Stimulated activated CD4-positive, alpha-beta T cell treated with anti-CD3 and anti-CD28 coated beads, Interleukin-1b, Interleukin-23, amount 100 ng/mL, for 4 hours (primary cell): ENCODE measurements around the gene NDNF.
A peak's percentile ranks its signal among the peaks of the same experiment; 100 is the strongest.

ENCODE experiments used
- DNase-seq, 2 donors: peaks; one replicate each; pipeline ENCODE4 v3.0.0-alpha.2; 2020; ENCODE audit warnings: low read depth in 2 of 2

NDNF gene

DNA sequence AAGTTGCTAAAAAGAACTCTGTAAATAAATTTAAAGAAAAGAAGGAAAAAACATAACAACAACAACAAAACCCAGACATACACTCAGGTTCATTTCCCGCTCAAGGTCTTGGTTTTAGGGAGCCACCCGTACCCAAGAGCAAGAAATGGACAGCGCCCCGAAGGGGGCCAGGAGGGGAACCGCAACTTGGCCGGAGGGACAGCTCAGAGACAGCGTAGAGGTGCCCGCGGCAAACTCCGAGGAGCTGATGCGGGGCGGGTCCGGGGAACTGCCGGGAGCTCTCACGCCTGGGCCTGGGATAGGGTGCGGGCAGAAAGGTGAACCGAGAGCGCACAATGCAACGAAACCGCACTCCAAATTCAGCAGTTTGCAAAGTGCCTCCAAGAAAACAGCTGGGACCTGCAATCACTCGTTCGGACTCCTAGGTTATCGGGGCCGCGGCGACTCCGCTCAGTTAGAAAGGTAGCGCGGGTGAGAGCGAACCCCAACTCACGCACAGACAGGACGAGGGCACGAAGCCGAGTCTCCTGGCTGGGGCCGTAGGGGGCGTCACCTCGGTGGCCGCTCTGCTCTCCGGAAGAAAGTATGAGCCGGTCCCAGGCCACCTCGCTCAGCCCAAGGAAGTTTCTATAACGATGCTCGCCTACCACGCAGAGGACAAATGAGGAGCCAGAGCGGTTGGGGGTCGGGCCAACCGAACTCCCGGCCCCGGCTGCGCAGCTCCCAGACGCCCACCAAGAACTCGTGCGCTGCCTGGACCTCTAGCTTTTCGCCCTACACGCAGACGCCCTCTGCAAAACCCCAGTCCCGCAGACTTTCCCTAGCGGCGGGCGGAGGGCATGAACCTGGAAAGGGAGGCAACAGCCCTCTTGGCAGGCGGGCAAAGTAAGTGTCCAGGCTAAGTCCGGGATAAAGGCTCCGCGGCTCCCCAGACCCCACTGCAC, 1.4 kb downstream of the NDNF start:
- DNase-seq = peak in 1 of 2 donors; percentile 3

DNA sequence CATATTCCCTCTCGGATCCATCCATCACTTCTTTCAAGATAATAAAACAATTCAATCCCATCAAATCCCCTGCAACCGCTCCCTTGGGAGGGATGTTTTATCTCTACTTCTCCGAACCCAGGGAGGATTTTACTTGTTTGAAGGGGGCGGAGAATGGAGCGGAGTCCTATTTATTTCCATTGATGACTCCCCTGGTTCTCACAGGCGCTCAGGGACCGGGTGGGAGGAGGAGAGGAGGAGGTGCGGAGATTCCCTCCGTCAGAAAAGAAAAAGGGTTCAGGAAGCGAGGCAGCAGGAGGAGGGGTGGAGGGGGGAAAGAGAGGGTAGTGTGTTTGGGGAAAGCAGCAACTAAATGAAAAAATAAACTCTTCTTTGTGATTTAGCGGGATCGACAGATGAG, 2.1 kb downstream of the NDNF start:
- no peak for DNase-seq

DNA sequence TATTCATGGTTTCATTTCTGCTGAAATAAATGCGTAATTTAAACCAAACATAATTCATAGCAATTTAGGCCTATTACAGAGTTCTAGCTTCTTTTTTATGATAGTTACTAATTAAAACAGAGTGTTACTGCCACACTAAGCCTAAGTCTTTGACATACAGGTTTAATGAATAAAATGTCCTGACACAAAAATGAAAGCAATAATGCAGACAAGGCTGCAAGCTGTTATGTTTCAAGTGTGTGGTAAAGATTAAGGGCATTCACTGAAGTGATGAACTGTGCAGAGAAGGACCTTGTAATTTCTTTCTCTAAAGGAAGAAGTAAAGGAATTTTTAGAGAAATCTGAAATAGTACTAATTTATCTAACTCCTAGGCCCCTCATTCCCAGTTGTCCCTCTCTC, 2.9 kb downstream of the NDNF start:
- no peak for DNase-seq

DNA sequence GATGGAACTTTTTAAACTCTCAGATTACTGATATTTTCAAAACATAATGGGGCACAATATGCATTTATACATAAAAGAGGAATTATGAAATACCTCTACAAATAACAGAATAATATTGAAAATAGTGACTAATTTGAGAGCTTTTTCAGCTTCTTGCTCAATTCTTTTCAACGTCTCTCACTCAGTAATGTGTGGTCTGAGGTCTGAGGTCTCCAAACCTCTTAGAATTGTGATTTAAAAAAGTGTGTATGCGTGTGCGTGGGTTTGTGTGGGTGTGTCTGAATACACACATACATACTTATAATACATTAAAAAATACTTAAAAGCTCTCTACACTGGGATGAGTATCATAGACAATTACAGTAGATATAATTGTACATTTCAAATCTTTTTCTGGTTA, 7.9 kb downstream of the NDNF start:
- no peak for DNase-seq

DNA sequence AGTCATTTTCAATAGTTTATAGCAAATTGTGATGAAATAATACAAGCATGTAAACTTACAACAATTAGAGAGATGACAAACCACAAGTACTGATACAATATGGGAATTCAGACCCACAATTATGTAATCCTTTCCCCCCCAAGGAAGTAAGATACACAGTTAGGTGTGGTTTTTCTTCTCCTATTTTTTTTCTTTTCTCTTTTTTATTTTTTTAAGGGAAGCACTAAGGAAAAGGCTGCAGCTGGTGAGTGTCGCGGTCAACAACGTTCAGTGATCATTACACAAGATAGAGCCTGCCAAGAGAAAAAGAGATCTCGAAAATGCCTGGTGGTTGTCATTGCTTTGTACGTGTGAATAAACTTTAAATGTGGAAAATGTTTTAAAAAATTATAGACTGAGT, 9.8 kb downstream of the NDNF start:
- DNase-seq = no peak

DNA sequence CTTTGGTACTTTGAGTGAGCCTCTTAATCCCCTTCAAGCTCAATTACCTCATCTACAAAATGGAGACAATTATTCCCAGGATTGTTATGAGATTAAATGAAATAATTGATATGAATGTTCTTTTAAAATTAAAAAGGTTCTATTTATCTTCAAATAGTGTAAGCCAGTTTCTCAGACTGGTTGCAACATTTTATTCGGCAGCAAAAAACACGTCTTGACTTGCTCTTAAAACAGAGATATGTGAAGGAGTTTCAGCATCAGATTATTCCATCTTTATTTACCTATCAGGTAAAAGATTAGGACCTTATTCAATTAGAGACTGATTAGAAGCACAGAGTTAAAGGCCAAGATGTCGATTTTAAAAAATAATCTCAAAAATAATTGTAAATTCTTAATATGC, 10.5 kb downstream of the NDNF start:
- DNase-seq = no peak

DNA sequence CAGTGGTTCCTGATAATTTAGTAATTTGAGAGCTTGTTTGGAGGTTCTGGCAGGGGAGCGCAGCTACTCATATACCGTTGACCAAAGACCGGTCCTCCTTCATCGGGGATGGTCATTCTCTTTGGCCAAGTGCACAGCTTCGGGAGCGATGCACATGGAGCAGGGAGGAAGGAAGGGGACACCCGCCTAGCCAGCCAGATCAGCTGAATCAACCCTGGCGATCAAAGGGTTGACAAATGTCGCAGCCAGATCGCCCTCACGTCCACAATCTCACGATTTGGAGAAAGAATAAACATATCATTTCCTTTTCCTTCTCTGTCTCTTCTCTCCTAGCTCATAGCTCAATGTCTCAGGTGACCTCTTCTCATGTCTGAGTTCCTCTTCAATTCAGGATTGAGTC, 11.1 kb downstream of the NDNF start:
- DNase-seq = no peak

DNA sequence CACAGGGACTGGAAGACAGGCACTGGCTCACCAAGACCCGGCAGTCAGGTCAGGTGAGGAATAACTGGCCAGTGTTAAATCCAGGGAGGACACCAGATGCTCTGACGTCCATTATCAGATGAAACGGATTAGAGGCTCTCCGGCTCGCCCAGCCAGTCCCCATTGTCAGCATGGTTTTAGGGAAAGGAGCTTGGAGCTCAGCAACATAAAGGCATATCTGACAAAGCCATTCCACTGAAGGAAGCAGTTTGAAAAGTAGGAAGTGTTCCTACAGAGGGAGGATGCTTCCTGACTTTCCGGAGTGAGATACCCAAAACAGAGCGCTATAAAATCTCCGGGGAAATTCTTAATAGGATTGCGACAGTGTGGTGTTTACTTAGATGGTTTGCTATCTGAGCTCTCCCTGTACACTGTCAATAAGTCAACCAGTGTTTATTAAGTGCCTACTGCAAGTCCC, 14.8 kb downstream of the NDNF start:
- DNase-seq = no peak

DNA sequence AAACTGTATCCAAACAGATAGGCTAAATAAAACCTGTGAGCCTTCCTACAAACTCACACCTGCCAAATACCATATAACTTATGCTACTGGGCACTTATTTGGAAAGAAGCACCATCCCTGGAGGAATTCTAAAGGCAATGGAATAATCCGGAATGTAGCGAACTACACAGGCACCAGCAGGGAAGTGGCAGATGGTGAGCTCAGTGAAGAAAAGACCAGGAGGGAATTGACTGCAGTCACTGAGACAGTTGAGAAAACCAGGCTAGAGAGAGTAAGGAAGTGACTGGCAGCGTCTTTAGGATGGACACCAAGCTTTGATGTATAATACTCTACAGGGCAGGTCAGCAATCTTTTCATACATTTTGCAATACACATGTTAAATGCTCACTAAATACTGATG, 16.3 kb downstream of the NDNF start:
- no peak for DNase-seq

DNA sequence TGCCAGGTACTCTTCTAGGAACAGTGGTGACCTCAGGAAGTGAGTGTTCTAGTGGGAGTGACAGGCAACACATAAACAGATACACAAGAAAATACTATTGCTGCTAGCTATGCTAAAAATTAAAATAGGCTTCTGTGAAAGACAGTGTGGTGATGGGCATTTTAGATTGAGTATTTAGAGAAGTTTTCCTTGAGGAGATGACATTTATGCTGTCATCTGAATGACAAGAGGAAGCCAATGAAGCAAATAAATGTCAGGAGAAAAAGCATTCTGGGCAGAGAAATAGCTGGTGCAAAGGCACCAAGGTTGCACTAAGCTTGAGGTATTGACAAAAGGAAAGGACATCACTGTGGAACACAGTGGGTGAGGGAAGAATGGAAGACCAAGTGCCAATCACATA, 18.0 kb downstream of the NDNF start:
- no peak for DNase-seq

DNA sequence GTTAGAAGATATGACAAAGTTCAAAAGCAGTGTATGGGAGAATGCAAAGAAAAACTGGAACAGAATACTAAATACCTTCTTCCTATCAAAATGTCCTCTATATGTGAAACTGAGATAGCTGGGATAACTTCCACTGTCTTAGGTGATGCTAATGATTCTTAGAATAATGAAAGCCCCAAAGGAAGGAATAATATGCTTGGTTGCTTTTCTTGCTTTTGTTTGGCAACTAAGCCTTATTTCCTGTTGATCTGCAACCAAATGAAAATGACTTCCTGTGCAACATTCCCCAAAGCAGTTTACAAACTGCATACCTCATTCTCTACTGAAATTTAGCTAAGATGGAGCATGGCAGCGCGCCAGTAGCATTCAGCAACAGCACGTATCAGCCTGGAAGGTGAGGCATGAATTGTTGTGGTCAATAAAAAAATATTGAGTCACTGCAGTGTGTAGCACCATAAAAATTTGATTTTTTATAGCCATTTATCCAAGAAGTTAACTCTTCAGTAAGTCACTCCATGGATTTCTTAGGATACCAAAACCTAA, 18.7 kb downstream of the NDNF start:
- DNase-seq = no peak

DNA sequence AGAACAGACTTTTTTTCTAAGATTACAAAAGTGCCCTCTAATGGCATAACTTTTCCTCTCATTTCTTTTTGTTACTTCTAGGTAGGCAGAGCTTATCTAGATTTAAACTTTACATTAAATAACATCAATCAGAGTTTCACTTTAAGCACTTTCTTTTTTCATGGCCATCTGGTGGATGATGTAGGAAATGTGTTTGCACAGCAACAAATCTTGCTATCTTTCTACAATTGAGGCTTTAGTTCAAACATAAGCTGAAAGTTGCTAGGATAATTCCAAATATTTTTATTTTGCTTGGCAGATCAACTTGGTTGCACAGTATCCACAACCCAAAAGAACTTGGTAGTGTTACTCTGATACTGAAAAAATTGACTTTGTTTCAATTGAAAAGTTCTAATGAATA, 22.0 kb downstream of the NDNF start:
- no peak for DNase-seq

DNA sequence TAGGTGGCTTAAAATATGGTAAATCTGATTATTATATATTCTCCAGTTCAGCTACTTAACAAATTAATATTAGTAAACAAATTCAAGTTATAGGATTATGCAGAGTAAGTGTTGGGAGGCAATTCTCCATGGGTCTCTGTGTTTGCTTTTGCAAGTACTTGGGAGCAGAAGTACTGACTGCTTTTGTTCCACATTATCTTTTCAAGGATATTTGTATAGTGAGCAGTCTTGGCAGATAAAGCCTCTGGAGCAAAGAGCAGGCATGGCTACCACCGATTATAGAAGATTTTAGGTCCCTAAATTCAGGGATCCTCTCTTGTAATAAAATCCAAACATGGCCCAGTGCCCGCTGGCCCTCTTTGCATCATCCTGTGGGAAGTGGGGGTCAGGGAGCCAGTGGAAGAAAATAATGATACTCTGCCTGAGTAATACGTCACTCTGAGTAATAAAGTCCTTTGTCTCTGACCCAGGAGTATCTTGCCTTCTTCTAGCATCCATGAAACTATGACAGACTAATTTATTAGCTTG, 23.2 kb downstream of the NDNF start:
- DNase-seq = no peak

DNA sequence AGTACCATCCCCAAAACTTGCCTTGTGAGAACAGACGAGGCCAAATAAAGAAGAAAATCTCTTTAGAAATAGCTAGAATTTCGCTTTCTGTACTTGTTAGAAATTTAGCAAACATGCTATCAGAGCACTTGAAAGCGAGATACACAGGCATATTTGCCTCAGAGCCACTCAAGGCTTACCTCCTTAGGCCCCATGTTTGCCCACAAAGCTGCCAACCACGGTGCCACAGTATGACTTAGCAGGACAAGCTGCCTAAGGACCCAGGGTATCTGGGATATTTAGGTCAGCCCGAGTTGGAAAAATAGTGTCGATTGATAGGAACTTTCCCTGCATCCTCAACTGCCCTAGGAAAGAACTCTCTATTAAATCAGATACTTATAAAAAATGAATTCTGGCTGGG, 24.2 kb downstream of the NDNF start:
- no peak for DNase-seq

DNA sequence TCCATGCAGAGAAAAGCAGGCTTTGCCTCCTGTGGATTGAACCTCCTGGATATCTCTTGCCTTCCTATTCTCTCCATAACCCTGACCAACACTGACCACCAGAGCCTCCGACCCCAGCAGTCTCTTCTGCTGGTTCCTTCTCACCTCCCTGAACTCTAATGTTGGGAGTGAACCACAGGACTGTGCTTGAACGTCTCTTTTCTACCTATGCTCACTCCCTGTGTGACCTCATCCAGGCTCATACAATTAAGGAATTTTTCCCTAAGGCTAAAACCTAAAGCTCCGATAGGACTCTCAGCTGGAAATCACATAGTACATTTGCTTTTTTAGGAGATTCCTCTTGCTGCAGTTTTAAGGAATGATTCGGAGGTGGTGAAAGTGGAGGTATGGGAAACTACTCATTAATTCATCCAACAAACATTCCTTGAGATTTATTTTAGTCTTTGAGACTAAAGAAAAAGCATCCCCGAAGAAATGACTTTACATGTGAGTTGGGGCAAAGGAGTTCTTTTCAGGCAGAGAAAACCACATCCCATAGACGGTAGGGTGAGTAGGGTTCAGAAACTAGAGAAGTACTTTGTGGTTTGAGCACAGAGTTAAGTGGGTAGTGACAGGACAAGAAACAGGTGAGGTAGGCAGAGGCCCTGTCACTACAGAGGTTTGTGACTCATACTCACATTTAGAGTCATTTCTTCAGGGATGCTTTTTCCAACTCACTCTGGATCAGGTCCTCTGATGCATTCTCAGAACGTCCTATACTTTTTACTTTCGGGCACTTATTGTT, 30.8 kb downstream of the NDNF start:
- DNase-seq = peak in 1 of 2 donors; percentile 2

DNA sequence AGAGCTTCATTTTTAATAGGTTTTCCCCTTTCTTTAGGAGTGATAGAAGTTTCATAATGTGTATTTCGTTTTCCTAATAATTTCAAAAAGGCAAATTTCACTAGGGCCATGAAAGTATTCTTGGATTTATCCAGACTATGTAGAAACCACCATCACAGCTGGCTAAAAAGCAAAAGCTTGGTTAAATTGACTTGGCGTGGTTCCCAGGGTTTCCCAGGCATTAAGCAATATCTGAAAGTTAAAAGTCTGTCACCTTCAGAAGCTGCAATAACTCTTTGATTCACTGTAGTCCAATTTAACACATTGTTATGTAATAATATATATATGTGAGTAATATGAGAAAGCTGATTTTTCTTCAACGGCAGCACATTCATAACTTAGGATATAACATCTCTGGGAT, 38.3 kb downstream of the NDNF start:
- no peak for DNase-seq

DNA sequence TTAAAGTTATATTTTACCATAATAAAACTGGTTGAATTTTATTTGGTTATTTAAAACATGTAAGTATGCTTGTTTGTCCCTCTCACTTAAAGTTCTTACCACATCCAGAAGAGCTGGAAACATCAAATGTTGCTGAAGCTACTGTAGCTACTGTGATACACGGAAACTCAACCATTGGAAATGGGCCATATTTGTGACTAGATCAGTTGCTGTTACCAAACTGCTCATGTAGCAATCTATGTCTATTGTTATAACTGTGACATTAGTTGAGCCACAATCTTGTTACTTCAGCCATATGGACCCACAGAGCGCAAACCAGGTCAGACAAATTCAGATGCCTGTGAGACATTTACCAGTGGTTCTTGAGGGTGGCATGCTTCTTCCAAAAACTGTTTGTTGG, 41.6 kb downstream of the NDNF start:
- DNase-seq = no peak

DNA sequence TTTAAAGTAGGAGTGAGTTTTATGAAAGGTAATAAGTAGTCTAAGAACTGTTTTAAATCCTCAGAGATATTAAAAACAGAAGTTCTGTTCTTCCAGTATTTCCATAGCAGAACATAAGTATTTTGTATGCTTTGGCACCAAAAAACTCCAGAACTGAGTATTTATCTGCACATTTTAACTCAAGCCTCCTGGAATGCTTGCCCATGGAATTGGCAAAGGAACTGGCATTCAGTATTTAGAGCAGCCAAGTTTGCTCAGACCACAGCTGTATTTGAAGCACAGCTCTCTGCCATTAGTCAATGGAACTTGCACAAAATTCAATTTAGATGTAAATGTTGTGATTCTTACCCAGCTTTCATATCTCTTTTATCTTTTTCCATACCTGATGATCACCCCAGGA, 42.2 kb downstream of the NDNF start:
- DNase-seq = no peak

DNA sequence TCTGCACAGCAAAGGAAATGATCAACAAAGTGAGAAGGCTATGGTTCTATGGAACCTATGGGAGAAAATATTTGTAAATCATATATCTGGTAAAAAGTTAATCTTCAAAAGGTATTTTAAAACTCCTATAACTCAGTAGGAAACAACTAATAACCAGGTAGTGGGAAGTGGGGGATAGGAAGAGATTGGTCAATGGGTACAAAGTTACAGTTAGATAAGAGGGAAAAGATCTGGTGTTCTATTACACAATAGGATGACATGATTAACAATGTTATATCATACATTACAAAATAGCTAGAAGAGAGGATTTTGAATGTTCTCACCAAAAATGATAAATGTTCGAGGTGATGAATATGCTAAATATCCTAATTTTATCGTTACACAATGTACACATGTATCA, 46.3 kb downstream of the NDNF start:
- no peak for DNase-seq

DNA sequence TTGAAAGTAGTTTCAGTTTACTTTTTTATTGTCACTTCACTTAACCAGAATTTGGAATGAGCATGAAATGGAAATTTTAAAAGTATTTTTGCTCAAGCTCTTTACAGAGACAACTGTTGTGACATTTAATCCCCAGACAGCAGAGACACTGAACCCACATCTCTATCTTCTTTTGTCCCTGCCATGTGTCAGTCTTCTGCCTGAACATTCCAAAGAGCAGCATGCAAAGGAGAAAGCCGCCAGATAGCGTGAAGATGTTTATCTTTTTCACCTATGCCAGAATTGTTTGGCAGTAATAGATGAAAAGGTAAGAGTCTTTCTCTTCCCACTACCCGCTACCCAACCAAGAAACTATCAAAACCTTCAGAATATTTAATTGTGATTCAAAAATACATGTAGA, 46.8 kb downstream of the NDNF start:
- no peak for DNase-seq

DNA sequence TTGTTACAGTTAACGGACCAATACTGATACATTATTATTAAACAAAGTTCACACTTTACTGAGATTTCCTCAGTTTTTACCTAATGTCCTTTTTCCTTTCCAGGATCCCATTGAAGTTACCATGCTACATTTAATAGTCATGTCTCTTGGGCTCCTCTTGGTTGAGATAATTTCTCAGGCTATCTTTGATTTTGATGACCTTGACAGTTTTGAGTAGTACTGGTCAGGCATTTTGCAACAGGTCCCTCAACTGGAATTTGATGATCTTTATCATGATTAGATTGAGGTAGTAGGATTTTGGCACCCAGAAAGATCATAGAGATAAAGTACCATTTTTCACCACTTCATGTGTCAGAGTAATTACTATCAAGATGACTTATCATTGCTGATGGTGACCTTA, 53.8 kb downstream of the NDNF start:
- no peak for DNase-seq

DNA sequence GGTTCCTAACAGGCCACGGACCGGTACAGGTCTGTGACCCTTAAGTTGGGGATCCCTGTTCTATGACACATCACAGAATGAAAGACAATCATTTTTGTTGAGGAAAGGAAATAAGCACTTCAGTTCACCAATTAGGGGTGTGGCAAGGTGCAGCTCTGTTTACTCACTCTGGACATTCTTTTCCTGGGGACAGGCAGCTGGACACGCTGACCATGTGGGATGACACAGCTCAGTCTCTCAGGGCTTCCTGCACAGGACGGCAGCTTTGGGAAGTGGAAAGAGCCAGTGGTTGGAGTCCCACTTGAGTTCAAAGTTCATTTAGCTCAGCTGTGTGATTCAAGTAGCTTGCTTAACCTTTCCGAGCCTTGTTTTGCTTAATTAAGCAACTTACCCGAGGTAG, 55.7 kb downstream of the NDNF start:
- DNase-seq = no peak

DNA sequence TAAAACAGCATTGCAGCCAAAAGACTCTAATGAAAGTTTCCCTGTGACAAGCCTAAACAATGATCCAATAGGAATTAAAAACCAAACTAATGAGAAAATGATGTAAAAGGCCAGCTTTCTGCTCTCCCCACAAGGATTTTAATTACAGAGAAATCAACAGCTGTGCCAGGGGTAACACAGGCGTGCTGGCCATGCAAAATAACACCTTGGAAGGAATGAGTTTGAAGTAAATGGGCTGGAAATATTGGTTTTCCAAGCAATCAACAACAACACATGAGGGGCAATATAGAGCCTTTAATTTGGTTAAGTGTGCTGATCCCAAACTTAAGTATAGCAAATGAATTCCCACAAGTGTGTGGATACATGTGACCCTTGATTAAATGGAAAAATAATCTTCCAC, 56.9 kb downstream of the NDNF start:
- no peak for DNase-seq
